Natural killer cell (primary cell): ENCODE results near the gene ZSWIM4. TPM values are rescaled to one million over a fixed set of nuclear protein-coding genes. Genes with fewer than 3 reads are reported as not detected.

Experiments used
- ATAC-seq, 3 donors: fragments of 150-1000 bp in 2 of 3; fragments of 200-7000 bp in 1 of 3; cut with Tn5 transposase; 1 replicate in 1 of 3; 2 replicates in 2 of 3; pipeline ENCODE4 v1.10.0; 2021; ENCODE audit warnings: mild to moderate bottlenecking in 2 of 3, moderate library complexity in 2 of 3
- DNase-seq, 2 donors: peaks; one replicate each; pipeline versions ENCODE4 v3.0.0 to v3.0.0-alpha.2; 2013 to 2021; ENCODE audit warnings: mixed read lengths in 1 of 2
- H3K27ac ChIP-seq: one replicate; pipeline ENCODE4 v1.5.1; 2013; ENCODE audit warnings: mild to moderate bottlenecking, low read length
- H3K27me3 ChIP-seq: one replicate; pipeline ENCODE4 v1.6.1; 2013; ENCODE audit warnings: low read length; ENCODE audit not compliant: control insufficient read depth, insufficient read depth
- H3K36me3 ChIP-seq: one replicate; pipeline ENCODE4 v1.6.1; 2013; ENCODE audit warnings: low read length; ENCODE audit not compliant: control insufficient read depth, insufficient read depth
- H3K4me1 ChIP-seq: one replicate; pipeline ENCODE4 v1.6.1; 2013; ENCODE audit warnings: low read length; ENCODE audit not compliant: control insufficient read depth, insufficient read depth
- H3K4me3 ChIP-seq: one replicate; pipeline ENCODE4 v1.5.1; 2013; ENCODE audit warnings: low read length
- H3K9me3 ChIP-seq: one replicate; pipeline ENCODE4 v1.6.1; 2013; ENCODE audit warnings: low read length; ENCODE audit not compliant: control insufficient read depth, insufficient read depth
- H3K27ac Mint-ChIP-seq, 2 donors: one replicate each; pipeline ENCODE4 v1.8.0; 2022; ENCODE audit warnings: mild to moderate bottlenecking in 2 of 2, mixed read lengths in 2 of 2, moderate library complexity in 1 of 2
- H3K27me3 Mint-ChIP-seq, 2 donors: one replicate each; pipeline ENCODE4 v1.8.0; 2022; ENCODE audit warnings: low read depth in 2 of 2, mixed read lengths in 2 of 2
- H3K36me3 Mint-ChIP-seq: one replicate; pipeline ENCODE4 v1.8.0; 2022; ENCODE audit warnings: mixed read lengths
- H3K4me1 Mint-ChIP-seq, 2 donors: one replicate each; pipeline ENCODE4 v1.8.0; 2022; ENCODE audit warnings: mixed read lengths in 2 of 2
- H3K4me3 Mint-ChIP-seq: one replicate; pipeline ENCODE4 v1.8.0; 2022; ENCODE audit warnings: mild to moderate bottlenecking, moderate library complexity, mixed read lengths
- H3K9me3 Mint-ChIP-seq, 2 donors: one replicate each; pipeline ENCODE4 v1.8.0; 2022; ENCODE audit warnings: mixed read lengths in 2 of 2
- CTCF ChIP-seq: fragments of 200-600 bp; IDR thresholded peaks from one replicate; pipeline ENCODE4 v1.8.0; 2022; ENCODE audit warnings: antibody characterized with exemption
- WGBS: methylation state at CpG from one replicate; pipeline ENCODE4 v1.1.7; 2013; ENCODE audit warnings: missing lambda C conversion rate; ENCODE audit not compliant: insufficient coverage; 5-methylcytosine and 5-hydroxymethylcytosine counted together
- intact Hi-C: fragments of 100-400 bp; cut with micrococcal nuclease; formaldehyde crosslinking; loops from one replicate; pipeline ENCODE4 v1.14.2; 2022
- total RNA-seq, 4 donors: library from RNA; stranded (reverse); fragments of 120-200 nt in 1 of 4; gene quantifications; one replicate each; pipeline versions ENCODE4 v1.2.3 to v1.2.4, GENCODE V29; 2013 to 2022

The ZSWIM4 gene
- total RNA-seq: 1 to 10 TPM; 5.8 to 5.9 (median 5.9) TPM
- 2.2 TPM for total RNA-seq (2013)

- peak within 1 kb of the TSS; percentile 87 to 98 for H3K27ac Mint-ChIP-seq
- H3K9me3 ChIP-seq: no peaks in the 10 kb centered on the region
- no peaks in the 10 kb centered on the region for H3K9me3 Mint-ChIP-seq
- H3K4me3 ChIP-seq: peak within 1 kb of the TSS; percentile 69
- WGBS: under 1% methylated on average over 71 of the region's 71 CpGs
- H3K4me1 Mint-ChIP-seq: peaks cover 26 to 36% of the 10 kb centered on the region in 2 donors
- peak within 1 kb of the TSS; percentile 94 for H3K4me3 Mint-ChIP-seq
- no peaks in the 10 kb centered on the region for H3K27me3 ChIP-seq
- H3K27me3 Mint-ChIP-seq: no peaks in the 10 kb centered on the region
- no peaks in the 10 kb centered on the region for H3K36me3 ChIP-seq
- intact Hi-C loops: loop anchor here (1.0 kb wide), 1 partner anchor 21 kb away; the partner anchor contains the start of gene C19orf53
- peak; percentile 90 to 92 for DNase-seq
- H3K36me3 Mint-ChIP-seq: no peaks in the 10 kb centered on the region
- TF ChIP-seq CTCF: no peak
- ATAC-seq: peak; percentile 88 to 96 (median 91)
- H3K4me1 ChIP-seq: peaks cover 32% of the 10 kb centered on the region
- H3K27ac ChIP-seq: peak within 1 kb of the TSS; percentile 68
Observed at GRCh38 chr19:13794757-13795589, at the start of gene ZSWIM4. ZSWIM4 (plus strand) TSS chr19:13795443; CDS start chr19:13795649, 206 bp downstream.

GRCh38 chr19:13747098-13747453 is 48.2 kb upstream of the ZSWIM4 start:
- Histone ChIP-seq H3K27ac (peak overlapping the region; percentile 53), H3K27me3 (no peaks in the 10 kb centered on the region), H3K36me3 (no peaks in the 10 kb centered on the region), H3K9me3 (no peaks in the 10 kb centered on the region), H3K4me1 (peaks cover 18% of the 10 kb centered on the region), H3K4me3 (peak overlapping the region; percentile 35)
- Mint-ChIP-seq H3K27me3 (no peaks in the 10 kb centered on the region), H3K27ac (peak overlapping the region; percentile 91), H3K9me3 (no peaks in the 10 kb centered on the region), H3K36me3 (no peaks in the 10 kb centered on the region), H3K4me1 (peaks cover 14 to 22% of the 10 kb centered on the region in 2 donors), H3K4me3 (peak overlapping the region; percentile 61)
- no peak for ATAC-seq
- intact Hi-C loops: no loop called here
- no peak for DNase-seq
- no peak for TF ChIP-seq CTCF
- 94% methylated on average over 8 of the region's 8 CpGs for WGBS

- Histone ChIP-seq H3K4me3 (peak overlapping the region; percentile 97), H3K27me3 (no peaks in the 10 kb centered on the region), H3K36me3 (peaks cover 6% of the 10 kb centered on the region), H3K4me1 (peaks cover 18% of the 10 kb centered on the region), H3K9me3 (no peaks in the 10 kb centered on the region), H3K27ac (peak overlapping the region; percentile 96)
- intact Hi-C loops: no loop called here
- no peaks in the 10 kb centered on the region for H3K27me3 Mint-ChIP-seq
- TF ChIP-seq CTCF: no peak
- peak in 1 of 2 donors; percentile 57 for DNase-seq
- H3K4me3 Mint-ChIP-seq: peak overlapping the region; percentile 91
- ATAC-seq: peak in 1 of 3 donors; percentile 5
- 5% methylated on average over 25 of the region's 25 CpGs for WGBS
- H3K4me1 Mint-ChIP-seq: peaks cover 14 to 22% of the 10 kb centered on the region in 2 donors
- H3K9me3 Mint-ChIP-seq: no peaks in the 10 kb centered on the region
- no peaks in the 10 kb centered on the region for H3K36me3 Mint-ChIP-seq
- H3K27ac Mint-ChIP-seq: peak overlapping the region; percentile 91
Observed at GRCh38 chr19:13748169-13748828, 46.9 kb upstream of the ZSWIM4 start.
